B cell (primary cell): ENCODE measurements around the gene PFDN5. TPM values are rescaled to one million over a fixed set of nuclear protein-coding genes. Genes with fewer than 3 reads are reported as not detected.

ENCODE experiments used
- ATAC-seq: fragments of 200-7000 bp; cut with Tn5 transposase; one replicate; pipeline ENCODE4 v1.10.0; 2021; ENCODE audit warnings: low read depth, mild to moderate bottlenecking, moderate number of reproducible peaks, moderate library complexity
- CTCF ChIA-PET: fragments of 350-600 bp; sonication (Branson Sonifier 250); formaldehyde crosslinking; loops from one replicate; lab custom pipeline; 2021; ENCODE audit warnings: antibody characterized with exemption, inconsistent platforms; lab: Charles Lee
- POLR2A ChIA-PET: fragments of 350-600 bp; sonication (Branson Sonifier 250); formaldehyde crosslinking; loops from one replicate; lab custom pipeline; 2021; ENCODE audit warnings: antibody characterized with exemption; lab: Charles Lee
- DNase-seq: peaks from one replicate; pipeline ENCODE4 v3.0.0; 2013
- H2AFZ ChIP-seq: 2 replicates; pipeline ENCODE4 v1.6.1; 2012; ENCODE audit warnings: mild to moderate bottlenecking, low read depth, low read length; ENCODE audit not compliant: insufficient read depth, poor library complexity, severe bottlenecking
- H3K27ac ChIP-seq, 2 donors: 1 replicate in 1 of 2; 2 replicates in 1 of 2; pipeline ENCODE4 v1.5.1; 2012 to 2013; ENCODE audit warnings: low read length in 2 of 2, mild to moderate bottlenecking in 2 of 2, moderate library complexity in 1 of 2
- H3K27me3 ChIP-seq, 4 experiments: fragments of 200-600 bp in 1 of 4; sonication (generic) in 1 of 4; replicated peaks in 1 of 4; 1 replicate in 2 of 4; 2 replicates in 2 of 4; pipeline versions ENCODE4 v1.6.1 to v1.7.0; 2013 to 2016; ENCODE audit warnings: low read length in 3 of 4, mild to moderate bottlenecking in 2 of 4, mixed read lengths in 1 of 4, moderate library complexity in 1 of 4; ENCODE audit not compliant: insufficient read depth in 4 of 4, control insufficient read depth in 3 of 4; ENCODE audit errors: control extremely low read depth in 1 of 4
- H3K36me3 ChIP-seq, 2 experiments: replicated peaks in 1 of 2; 1 replicate in 1 of 2; 2 replicates in 1 of 2; pipeline versions ENCODE4 v1.6.1 to v1.7.1; 2013; ENCODE audit warnings: low read length in 1 of 2; ENCODE audit not compliant: insufficient read depth in 2 of 2, control insufficient read depth in 1 of 2; ENCODE audit errors: control extremely low read depth in 1 of 2, extremely low read depth in 1 of 2
- H3K4me1 ChIP-seq, 2 donors: fragments of 200-600 bp in 1 of 2; sonication (generic) in 1 of 2; 1 replicate in 1 of 2; 2 replicates in 1 of 2; pipeline versions ENCODE4 v1.5.1 to v1.6.1; 2013 to 2017; ENCODE audit warnings: low read length in 2 of 2; ENCODE audit not compliant: control insufficient read depth in 2 of 2, insufficient read depth in 2 of 2
- H3K4me2 ChIP-seq: replicated peaks from 2 replicates; pipeline ENCODE3; 2012; ENCODE audit warnings: mild to moderate bottlenecking, low read depth, low read length; ENCODE audit not compliant: poor library complexity, severe bottlenecking
- H3K4me3 ChIP-seq, 5 experiments: fragments of 200-600 bp in 1 of 5; sonication (generic) in 1 of 5; 1 replicate in 3 of 5; 2 replicates in 2 of 5; pipeline versions ENCODE4 v1.5.1 to v1.7.0; 2011 to 2016; ENCODE audit warnings: low read length in 4 of 5, mild to moderate bottlenecking in 4 of 5, low read depth in 2 of 5, control low read depth in 1 of 5, moderate library complexity in 1 of 5; ENCODE audit not compliant: insufficient read depth in 1 of 5; ENCODE audit errors: control extremely low read depth in 1 of 5, extremely low read depth in 1 of 5
- H3K79me2 ChIP-seq: fragments of 200-600 bp; sonication (generic); one replicate; pipeline ENCODE4 v1.6.0; 2016; ENCODE audit warnings: low read length; ENCODE audit not compliant: control insufficient read depth, insufficient read depth
- H3K9ac ChIP-seq: fragments of 200-600 bp; sonication (generic); 2 replicates; pipeline ENCODE4 v1.6.1; 2017; ENCODE audit warnings: mild to moderate bottlenecking, low read length, moderate library complexity
- H3K9me3 ChIP-seq, 3 donors: one replicate each; pipeline versions ENCODE4 v1.6.1 to v1.7.1; 2013; ENCODE audit warnings: low read length in 2 of 3; ENCODE audit not compliant: control insufficient read depth in 2 of 3, insufficient read depth in 1 of 3; ENCODE audit errors: control extremely low read depth in 1 of 3
- H4K20me1 ChIP-seq: 2 replicates; pipeline ENCODE4 v1.6.0; 2012; ENCODE audit warnings: mild to moderate bottlenecking, low read length; ENCODE audit not compliant: insufficient read depth, control insufficient read depth, poor library complexity, severe bottlenecking
- H3K27ac Mint-ChIP-seq: one replicate; pipeline ENCODE4 v1.8.0; 2021; ENCODE audit warnings: mixed read lengths
- H3K27me3 Mint-ChIP-seq: one replicate; pipeline ENCODE4 v1.8.0; 2021; ENCODE audit warnings: mixed read lengths
- H3K4me1 Mint-ChIP-seq: one replicate; pipeline ENCODE4 v1.8.0; 2021; ENCODE audit warnings: mixed read lengths
- H3K4me3 Mint-ChIP-seq: one replicate; pipeline ENCODE4 v1.8.0; 2021; ENCODE audit warnings: mixed read lengths
- H3K9me3 Mint-ChIP-seq: one replicate; pipeline ENCODE4 v1.8.0; 2022; ENCODE audit warnings: mixed read lengths; ENCODE audit not compliant: insufficient read depth
- CTCF ChIP-seq: fragments of 200-600 bp; IDR thresholded peaks from one replicate; pipeline ENCODE4 v1.8.0; 2022; ENCODE audit warnings: antibody characterized with exemption, mild to moderate bottlenecking
- EZH2 ChIP-seq: IDR thresholded peaks from 2 replicates; pipeline ENCODE4 v1.6.1; 2012; ENCODE audit warnings: borderline replicate concordance, low read depth, mild to moderate bottlenecking, moderate library complexity, low read length; ENCODE audit not compliant: insufficient read depth, poor library complexity, severe bottlenecking
- WGBS: methylation state at CpG from one replicate; pipeline ENCODE4 v1.1.5; 2013; ENCODE audit warnings: missing lambda C conversion rate; ENCODE audit not compliant: insufficient coverage; 5-methylcytosine and 5-hydroxymethylcytosine counted together
- intact Hi-C: fragments of 100-400 bp; cut with micrococcal nuclease; formaldehyde crosslinking; loops from one replicate; pipeline ENCODE4 v1.10.0; 2022
- polyA plus RNA-seq: library from polyadenylated mRNA; depleted of rRNA; stranded (reverse); fragments of >200 nt; gene quantifications from 2 replicates; pipeline ENCODE4 v1.2.3, GENCODE V29; 2012
- total RNA-seq, 2 donors: library from RNA; stranded (reverse); fragments of 120-200 nt in 1 of 2; gene quantifications; 1 replicate in 1 of 2; 2 replicates in 1 of 2; pipeline versions ENCODE4 v1.2.3 to v1.2.4, GENCODE V29; 2013 to 2022

The PFDN5 gene
- total and polyA plus RNA-seq, 2 donors (not counting 1 experiment from before 2014, with no cell fraction given): 654 to 1,584 TPM

GRCh38 chr12:53279283-53279869 lies 16.0 kb upstream of the PFDN5 start:
- Histone ChIP-seq H4K20me1 (no peaks in the 10 kb centered on the region), H3K4me3 (no peak overlapping the region), H3K27ac (no peak overlapping the region), H2AFZ (no peak overlapping the region), H3K79me2 (no peaks in the 10 kb centered on the region), H3K4me1 (no peaks in the 10 kb centered on the region), H3K4me2 (no peak overlapping the region), H3K36me3 (no peaks in the 10 kb centered on the region), H3K9me3 (no peaks in the 10 kb centered on the region), H3K27me3 (no peaks in the 10 kb centered on the region), H3K9ac (no peak overlapping the region)
- no peaks in the 10 kb centered on the region for H3K9me3 Mint-ChIP-seq
- DNase-seq (no peak), ATAC-seq (no peak)
- CTCF ChIA-PET: interaction anchor here (0.8 to 24.0 kb wide), 8 partner anchors 8 to 142 kb away, joined by 3 to 721 read pairs (median 4); partner anchors contain the start of genes AAAS, ITGB7 and MYG1
- H3K4me1 Mint-ChIP-seq: no peaks in the 10 kb centered on the region
- H3K27me3 Mint-ChIP-seq: no peaks in the 10 kb centered on the region
- no peak overlapping the region for H3K27ac Mint-ChIP-seq
- POLR2A ChIA-PET: no interaction called here
- H3K4me3 Mint-ChIP-seq: no peak overlapping the region
- intact Hi-C loops: no loop called here
- TF ChIP-seq CTCF: no peak
- TF ChIP-seq EZH2: no peak
- 94% methylated on average over 3 of the region's 3 CpGs for WGBS

- Histone ChIP-seq H3K27me3 (no peaks in the 10 kb centered on the region), H3K4me1 (no peaks in the 10 kb centered on the region), H3K79me2 (no peaks in the 10 kb centered on the region), H3K4me3 (no peak overlapping the region), H3K27ac (no peak overlapping the region), H2AFZ (no peak overlapping the region), H3K4me2 (no peak overlapping the region), H3K36me3 (no peaks in the 10 kb centered on the region), H3K9me3 (no peaks in the 10 kb centered on the region), H3K9ac (no peak overlapping the region), H4K20me1 (no peaks in the 10 kb centered on the region)
- no peak for ATAC-seq
- H3K27me3 Mint-ChIP-seq: no peaks in the 10 kb centered on the region
- 100% methylated on average over 2 of the region's 9 CpGs for WGBS
- ChIA-PET CTCF (interaction anchor here (0.8 to 24.0 kb wide), 7 partner anchors 8 to 141 kb away, joined by 3 to 721 read pairs (median 4); partner anchors contain the start of genes AAAS, ITGB7 and MYG1), POLR2A (interaction anchor here (0.7 kb wide), 1 partner anchor 15 kb away, joined by 6 read pairs; no protein-coding TSS in a partner anchor)
- H3K9me3 Mint-ChIP-seq: no peaks in the 10 kb centered on the region
- no peak overlapping the region for H3K4me3 Mint-ChIP-seq
- no peak overlapping the region for H3K27ac Mint-ChIP-seq
- DNase-seq: no peak
- intact Hi-C loops: no loop called here
- no peaks in the 10 kb centered on the region for H3K4me1 Mint-ChIP-seq
- no peak for TF ChIP-seq EZH2
- TF ChIP-seq CTCF: no peak
These were observed 15.3 kb upstream of the PFDN5 start for GRCh38 chr12:53279888-53280498.
